ENCODE measurements around the gene TRPV6.

Gene TRPV6

GRCh38 chr7:142857625-142858024 is 27.9 kb downstream of the TRPV6 start:
- Histone ChIP-seq H3K9ac (ENCODE audit: low read depth, low read length, poor library complexity) (no peak overlapping the region), H2BK12ac (ENCODE audit: low read length) (no peak overlapping the region), H4K91ac (ENCODE audit: low read depth, low read length, poor library complexity) (no peak overlapping the region), H3K4me2 (ENCODE audit: insufficient read depth, low read length, poor library complexity, severe bottlenecking) (no peak overlapping the region), H3K14ac (ENCODE audit: low read length) (no peak overlapping the region), H3K4me3 (ENCODE audit: low read length in 2 of 2) (no peak overlapping the region), H3K18ac (ENCODE audit: low read length) (no peak overlapping the region), H3K4me1 (ENCODE audit: control insufficient read depth in 2 of 2, insufficient read depth in 1 of 2, low read depth in 1 of 2, low read length in 2 of 2) (peaks cover 0 to 6% of the 10 kb centered on the region in 2 donors), H2AFZ (ENCODE audit: low read length) (no peak overlapping the region), H3K9me3 (replicated peaks in 1 of 2; ENCODE audit: control insufficient read depth in 2 of 2, insufficient read depth in 1 of 2, low read depth in 1 of 2, low read length in 2 of 2) (no peaks in the 10 kb centered on the region), H2BK120ac (ENCODE audit: low read depth, low read length) (no peak overlapping the region), H2AK5ac (ENCODE audit: low read depth, low read length) (no peak overlapping the region), H3K36me3 (replicated peaks in 1 of 2; ENCODE audit: control insufficient read depth in 2 of 2, insufficient read depth in 2 of 2, low read length in 2 of 2) (no peaks in the 10 kb centered on the region), H2BK5ac (ENCODE audit: low read length) (no peak overlapping the region), H3K27ac (replicated peaks; ENCODE audit: low read length) (no peak overlapping the region), H3K79me1 (ENCODE audit: low read depth, low read length) (peaks cover 3% of the 10 kb centered on the region), H3K23ac (ENCODE audit: low read depth, low read length, poor library complexity) (no peak overlapping the region), H2BK15ac (ENCODE audit: low read length) (no peak overlapping the region), H3K27me3 (ENCODE audit: control insufficient read depth in 3 of 3, insufficient read depth in 3 of 3, low read depth in 1 of 3, low read length in 3 of 3) (peaks cover 0 to 41% (median 8%) of the 10 kb centered on the region in 3 experiments), H3K4ac (ENCODE audit: low read length) (no peak overlapping the region), H4K8ac (ENCODE audit: low read depth, low read length) (no peak overlapping the region)
- WGBS, 2 donors (ENCODE audit: extremely low coverage in 2 of 2, insufficient read length in 2 of 2, insufficient replicate concordance in 1 of 2), result 100% methylated on average over 1 of the region's 5 CpGs; no CpG with 5 or more reads in 1 of the 2 donors
- DNase-seq (ENCODE audit: low spot score), result no peak

DNA sequence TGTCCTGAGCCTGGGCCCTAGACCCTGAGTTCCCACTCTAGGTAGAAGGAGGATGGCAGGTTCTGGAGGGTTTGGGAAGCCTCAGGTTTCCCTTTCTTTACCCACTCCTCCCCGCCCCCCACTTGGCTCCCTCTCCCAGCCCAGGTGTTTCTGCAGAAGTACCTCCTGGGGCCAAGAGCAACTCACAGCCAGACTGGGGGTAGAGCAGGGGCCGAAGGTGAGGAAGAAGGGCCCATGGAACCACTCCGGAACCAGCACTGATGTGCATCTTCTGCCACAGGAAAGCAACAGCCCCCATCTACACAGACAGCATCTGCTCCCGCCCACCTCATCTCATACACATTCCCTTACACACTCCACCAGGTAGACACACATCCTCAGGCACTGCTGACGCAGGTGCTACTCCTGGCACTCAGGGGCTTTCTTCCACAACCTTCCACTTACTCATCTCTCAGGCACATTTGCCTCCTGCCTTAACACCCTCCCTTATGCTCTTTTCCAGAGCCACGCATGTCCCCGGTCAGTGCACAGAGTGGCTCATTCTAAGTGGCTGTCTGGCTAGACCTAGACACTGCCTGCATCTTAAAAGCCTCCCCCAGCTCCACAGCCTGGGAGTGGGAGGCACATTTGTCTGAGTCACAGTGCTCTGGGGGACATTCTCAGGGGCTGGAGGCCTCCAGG is 28.8 kb downstream of the TRPV6 start:
- Histone ChIP-seq H2AK5ac (ENCODE audit: low read depth, low read length) (no peak overlapping the region), H3K4ac (ENCODE audit: low read length) (no peak overlapping the region), H2AFZ (ENCODE audit: low read length) (no peak overlapping the region), H3K14ac (ENCODE audit: low read length) (no peak overlapping the region), H3K4me3 (ENCODE audit: low read length in 2 of 2) (no peak overlapping the region), H3K23ac (ENCODE audit: low read depth, low read length, poor library complexity) (peak overlapping the region; percentile 10), H2BK12ac (ENCODE audit: low read length) (no peak overlapping the region), H2BK120ac (ENCODE audit: low read depth, low read length) (no peak overlapping the region), H2BK5ac (ENCODE audit: low read length) (no peak overlapping the region), H3K18ac (ENCODE audit: low read length) (peak overlapping the region; percentile 4), H3K79me1 (ENCODE audit: low read depth, low read length) (peaks cover 3% of the 10 kb centered on the region), H2BK15ac (ENCODE audit: low read length) (no peak overlapping the region), H3K9me3 (replicated peaks in 1 of 2; ENCODE audit: control insufficient read depth in 2 of 2, insufficient read depth in 1 of 2, low read depth in 1 of 2, low read length in 2 of 2) (no peaks in the 10 kb centered on the region), H3K36me3 (replicated peaks in 1 of 2; ENCODE audit: control insufficient read depth in 2 of 2, insufficient read depth in 2 of 2, low read length in 2 of 2) (no peaks in the 10 kb centered on the region), H3K27ac (replicated peaks; ENCODE audit: low read length) (no peak overlapping the region), H3K27me3 (ENCODE audit: control insufficient read depth in 3 of 3, insufficient read depth in 3 of 3, low read depth in 1 of 3, low read length in 3 of 3) (peaks cover 0 to 41% (median 8%) of the 10 kb centered on the region in 3 experiments), H3K4me2 (ENCODE audit: insufficient read depth, low read length, poor library complexity, severe bottlenecking) (no peak overlapping the region), H4K91ac (ENCODE audit: low read depth, low read length, poor library complexity) (no peak overlapping the region), H3K4me1 (ENCODE audit: control insufficient read depth in 2 of 2, insufficient read depth in 1 of 2, low read depth in 1 of 2, low read length in 2 of 2) (peaks cover 0 to 6% of the 10 kb centered on the region in 2 donors), H3K9ac (ENCODE audit: low read depth, low read length, poor library complexity) (peak overlapping the region; percentile 12), H4K8ac (ENCODE audit: low read depth, low read length) (no peak overlapping the region)
- no peak for DNase-seq (ENCODE audit: low spot score)
- WGBS, 2 donors (ENCODE audit: extremely low coverage in 2 of 2, insufficient read length in 2 of 2, insufficient replicate concordance in 1 of 2), result no CpG with 5 or more reads among the region's 7 CpGs

- Histone ChIP-seq H4K8ac (ENCODE audit: low read depth, low read length) (peak overlapping the region; percentile 48), H2BK120ac (ENCODE audit: low read depth, low read length) (no peak overlapping the region), H3K4me2 (ENCODE audit: insufficient read depth, low read length, poor library complexity, severe bottlenecking) (peak overlapping the region; percentile 97), H3K27ac (replicated peaks; ENCODE audit: low read length) (no peak overlapping the region), H3K14ac (ENCODE audit: low read length) (peak overlapping the region; percentile 82), H3K4ac (ENCODE audit: low read length) (no peak overlapping the region), H2AK5ac (ENCODE audit: low read depth, low read length) (peak overlapping the region; percentile 78), H4K91ac (ENCODE audit: low read depth, low read length, poor library complexity) (peak overlapping the region; percentile 26), H3K9ac (ENCODE audit: low read depth, low read length, poor library complexity) (peak overlapping the region; percentile 38), H3K18ac (ENCODE audit: low read length) (peak overlapping the region; percentile 94), H2BK12ac (ENCODE audit: low read length) (no peak overlapping the region), H2BK15ac (ENCODE audit: low read length) (peak overlapping the region; percentile 30), H3K79me1 (ENCODE audit: low read depth, low read length) (peaks cover 3% of the 10 kb centered on the region), H3K4me1 (ENCODE audit: control insufficient read depth in 2 of 2, insufficient read depth in 1 of 2, low read depth in 1 of 2, low read length in 2 of 2) (peaks cover 0 to 6% of the 10 kb centered on the region in 2 donors), H3K9me3 (replicated peaks in 1 of 2; ENCODE audit: control insufficient read depth in 2 of 2, insufficient read depth in 1 of 2, low read depth in 1 of 2, low read length in 2 of 2) (no peaks in the 10 kb centered on the region), H2AFZ (ENCODE audit: low read length) (no peak overlapping the region), H3K23ac (ENCODE audit: low read depth, low read length, poor library complexity) (peak overlapping the region; percentile 89), H2BK5ac (ENCODE audit: low read length) (no peak overlapping the region), H3K36me3 (replicated peaks in 1 of 2; ENCODE audit: control insufficient read depth in 2 of 2, insufficient read depth in 2 of 2, low read length in 2 of 2) (no peaks in the 10 kb centered on the region), H3K4me3 (ENCODE audit: low read length in 2 of 2) (peak overlapping the region in 1 of 2 donors; percentile 85), H3K27me3 (ENCODE audit: control insufficient read depth in 3 of 3, insufficient read depth in 3 of 3, low read depth in 1 of 3, low read length in 3 of 3) (peaks cover 0 to 41% (median 8%) of the 10 kb centered on the region in 3 experiments)
- no CpG with 5 or more reads among the region's 12 CpGs for WGBS, 2 donors (ENCODE audit: extremely low coverage in 2 of 2, insufficient read length in 2 of 2, insufficient replicate concordance in 1 of 2)
- no peak for DNase-seq (ENCODE audit: low spot score)
These were observed 29.6 kb downstream of the TRPV6 start for GRCh38 chr7:142855756-142856564.
